ENCODE measurements around the gene MSLN. TPM values are rescaled to one million over a fixed set of nuclear protein-coding genes. Genes with fewer than 3 reads are reported as not detected.
"Not testable (repeated sequence)": the region's sequence is repeated elsewhere in the genome, so short reads cannot be mapped to it uniquely, and the experiment has no call there.

MSLN gene
- total and polyA plus RNA-seq, 2 donors = 0.61 to 2.6 TPM

GRCh38 chr16:750485-750884 lies 10.0 kb upstream of the MSLN start:
- H3K27ac ChIP-seq (ENCODE audit: low read depth in 1 of 2, low read length in 1 of 2) = no peak overlapping the region
- peaks cover 0 to 41% of the 10 kb centered on the region in 2 donors for H3K27me3 ChIP-seq (ENCODE audit: control insufficient read depth in 2 of 2, insufficient read depth in 1 of 2, low read length in 1 of 2)
- no peaks in the 10 kb centered on the region for H3K4me1 ChIP-seq (ENCODE audit: control insufficient read depth in 2 of 2, insufficient read depth in 2 of 2, low read length in 2 of 2)
- no peaks in the 10 kb centered on the region for H3K9me3 ChIP-seq (ENCODE audit: control insufficient read depth in 2 of 2, insufficient read depth in 1 of 2, low read length in 1 of 2)
- WGBS = 92% methylated on average over 9 of the region's 9 CpGs
- H3K36me3 ChIP-seq (ENCODE audit: control insufficient read depth in 2 of 2, insufficient read depth in 2 of 2, low read length in 1 of 2) = no peaks in the 10 kb centered on the region
- DNase-seq (ENCODE audit: low read depth in 6 of 9, low spot score in 9 of 9) = no peak
- no peak overlapping the region for H3K4me3 ChIP-seq (ENCODE audit: low read length in 2 of 2)

GRCh38 chr16:751152-752006 lies 9.2 kb upstream of the MSLN start:
- DNase-seq (ENCODE audit: low read depth in 6 of 9, low spot score in 9 of 9) = no peak
- Histone ChIP-seq H3K27me3 (ENCODE audit: control insufficient read depth in 2 of 2, insufficient read depth in 1 of 2, low read length in 1 of 2) (peaks cover 0 to 38% of the 10 kb centered on the region in 2 donors), H3K4me1 (ENCODE audit: control insufficient read depth in 2 of 2, insufficient read depth in 2 of 2, low read length in 2 of 2) (no peaks in the 10 kb centered on the region), H3K27ac (ENCODE audit: low read depth in 1 of 2, low read length in 1 of 2) (no peak overlapping the region), H3K36me3 (ENCODE audit: control insufficient read depth in 2 of 2, insufficient read depth in 2 of 2, low read length in 1 of 2) (no peaks in the 10 kb centered on the region), H3K4me3 (ENCODE audit: low read length in 2 of 2) (no peak overlapping the region), H3K9me3 (ENCODE audit: control insufficient read depth in 2 of 2, insufficient read depth in 1 of 2, low read length in 1 of 2) (no peaks in the 10 kb centered on the region)
- WGBS = 91% methylated on average over 39 of the region's 39 CpGs

GRCh38 chr16:752007-752312 lies 8.6 kb upstream of the MSLN start:
- DNase-seq (ENCODE audit: low read depth in 6 of 9, low spot score in 9 of 9) = no peak
- H3K36me3 ChIP-seq (ENCODE audit: control insufficient read depth in 2 of 2, insufficient read depth in 2 of 2, low read length in 1 of 2) = no peaks in the 10 kb centered on the region
- H3K9me3 ChIP-seq (ENCODE audit: control insufficient read depth in 2 of 2, insufficient read depth in 1 of 2, low read length in 1 of 2) = no peaks in the 10 kb centered on the region
- no peaks in the 10 kb centered on the region for H3K4me1 ChIP-seq (ENCODE audit: control insufficient read depth in 2 of 2, insufficient read depth in 2 of 2, low read length in 2 of 2)
- WGBS = 89% methylated on average over 10 of the region's 10 CpGs
- peaks cover 0 to 41% of the 10 kb centered on the region in 2 donors for H3K27me3 ChIP-seq (ENCODE audit: control insufficient read depth in 2 of 2, insufficient read depth in 1 of 2, low read length in 1 of 2)
- no peak overlapping the region for H3K27ac ChIP-seq (ENCODE audit: low read depth in 1 of 2, low read length in 1 of 2)
- no peak overlapping the region for H3K4me3 ChIP-seq (ENCODE audit: low read length in 2 of 2)

- not testable (repeated sequence) for H3K9me3 ChIP-seq (ENCODE audit: control insufficient read depth in 2 of 2, insufficient read depth in 1 of 2, low read length in 1 of 2); H3K4me1 ChIP-seq (ENCODE audit: control insufficient read depth in 2 of 2, insufficient read depth in 2 of 2, low read length in 2 of 2); H3K36me3 ChIP-seq (ENCODE audit: control insufficient read depth in 2 of 2, insufficient read depth in 2 of 2, low read length in 1 of 2); H3K27ac ChIP-seq (ENCODE audit: low read depth in 1 of 2, low read length in 1 of 2); H3K4me3 ChIP-seq (ENCODE audit: low read length in 2 of 2); DNase-seq (ENCODE audit: low read depth in 6 of 9, low spot score in 9 of 9)
- peaks cover 0 to 42% of the 10 kb centered on the region in 2 donors for H3K27me3 ChIP-seq (ENCODE audit: control insufficient read depth in 2 of 2, insufficient read depth in 1 of 2, low read length in 1 of 2)
- WGBS = 95% methylated on average over 11 of the region's 11 CpGs
Observed at GRCh38 chr16:754121-754607, 6.4 kb upstream of the MSLN start.

GRCh38 chr16:754656-755055 lies 5.9 kb upstream of the MSLN start:
- no peak overlapping the region for H3K4me3 ChIP-seq (ENCODE audit: low read length in 2 of 2)
- no peaks in the 10 kb centered on the region for H3K9me3 ChIP-seq (ENCODE audit: control insufficient read depth in 2 of 2, insufficient read depth in 1 of 2, low read length in 1 of 2)
- no peaks in the 10 kb centered on the region for H3K36me3 ChIP-seq (ENCODE audit: control insufficient read depth in 2 of 2, insufficient read depth in 2 of 2, low read length in 1 of 2)
- no peaks in the 10 kb centered on the region for H3K4me1 ChIP-seq (ENCODE audit: control insufficient read depth in 2 of 2, insufficient read depth in 2 of 2, low read length in 2 of 2)
- 5% methylated on average over 11 of the region's 11 CpGs for WGBS
- H3K27ac ChIP-seq (ENCODE audit: low read depth in 1 of 2, low read length in 1 of 2) = no peak overlapping the region
- no peak for DNase-seq (ENCODE audit: low read depth in 6 of 9, low spot score in 9 of 9)
- H3K27me3 ChIP-seq (ENCODE audit: control insufficient read depth in 2 of 2, insufficient read depth in 1 of 2, low read length in 1 of 2) = peaks cover 0 to 44% of the 10 kb centered on the region in 2 donors

- Histone ChIP-seq H3K27ac (ENCODE audit: low read depth in 1 of 2, low read length in 1 of 2) (no peak overlapping the region), H3K27me3 (ENCODE audit: control insufficient read depth in 2 of 2, insufficient read depth in 1 of 2, low read length in 1 of 2) (peaks cover 0 to 36% of the 10 kb centered on the region in 2 donors), H3K9me3 (ENCODE audit: control insufficient read depth in 2 of 2, insufficient read depth in 1 of 2, low read length in 1 of 2) (no peaks in the 10 kb centered on the region), H3K36me3 (ENCODE audit: control insufficient read depth in 2 of 2, insufficient read depth in 2 of 2, low read length in 1 of 2) (no peaks in the 10 kb centered on the region), H3K4me3 (ENCODE audit: low read length in 2 of 2) (no peak overlapping the region), H3K4me1 (ENCODE audit: control insufficient read depth in 2 of 2, insufficient read depth in 2 of 2, low read length in 2 of 2) (no peaks in the 10 kb centered on the region)
- 97% methylated on average over 5 of the region's 5 CpGs for WGBS
- no peak for DNase-seq (ENCODE audit: low read depth in 6 of 9, low spot score in 9 of 9)
Observed at GRCh38 chr16:756428-756827, 4.1 kb upstream of the MSLN start.

GRCh38 chr16:759110-759910 lies 1.2 kb upstream of the MSLN start:
- Histone ChIP-seq H3K4me3 (ENCODE audit: low read length in 2 of 2) (no peak overlapping the region), H3K27ac (ENCODE audit: low read depth in 1 of 2, low read length in 1 of 2) (no peak overlapping the region), H3K36me3 (ENCODE audit: control insufficient read depth in 2 of 2, insufficient read depth in 2 of 2, low read length in 1 of 2) (no peaks in the 10 kb centered on the region), H3K27me3 (ENCODE audit: control insufficient read depth in 2 of 2, insufficient read depth in 1 of 2, low read length in 1 of 2) (peaks cover 0 to 20% of the 10 kb centered on the region in 2 donors), H3K9me3 (ENCODE audit: control insufficient read depth in 2 of 2, insufficient read depth in 1 of 2, low read length in 1 of 2) (no peaks in the 10 kb centered on the region), H3K4me1 (ENCODE audit: control insufficient read depth in 2 of 2, insufficient read depth in 2 of 2, low read length in 2 of 2) (no peaks in the 10 kb centered on the region)
- DNase-seq (ENCODE audit: low read depth in 6 of 9, low spot score in 9 of 9) = no peak
- WGBS = 96% methylated on average over 34 of the region's 34 CpGs

GRCh38 chr16:760065-760464 lies 469 bp upstream of the MSLN start:
- Histone ChIP-seq H3K4me3 (ENCODE audit: low read length in 2 of 2) (no peak overlapping the region), H3K36me3 (ENCODE audit: control insufficient read depth in 2 of 2, insufficient read depth in 2 of 2, low read length in 1 of 2) (no peaks in the 10 kb centered on the region), H3K27me3 (ENCODE audit: control insufficient read depth in 2 of 2, insufficient read depth in 1 of 2, low read length in 1 of 2) (peaks cover 0 to 14% of the 10 kb centered on the region in 2 donors), H3K4me1 (ENCODE audit: control insufficient read depth in 2 of 2, insufficient read depth in 2 of 2, low read length in 2 of 2) (no peaks in the 10 kb centered on the region), H3K27ac (ENCODE audit: low read depth in 1 of 2, low read length in 1 of 2) (no peak overlapping the region), H3K9me3 (ENCODE audit: control insufficient read depth in 2 of 2, insufficient read depth in 1 of 2, low read length in 1 of 2) (no peaks in the 10 kb centered on the region)
- no peak for DNase-seq (ENCODE audit: low read depth in 6 of 9, low spot score in 9 of 9)
- 94% methylated on average over 15 of the region's 15 CpGs for WGBS
